HepG2 (cell line): Measurements from ENCODE around the gene COL8A2. TPM values are rescaled to one million over a fixed set of nuclear protein-coding genes. Genes with fewer than 3 reads are reported as not detected.

Experiments
- ATAC-seq: fragments of 200-7000 bp; cut with Tn5 transposase; 3 replicates; pipeline ENCODE4 v1.9.1; 2020; ENCODE audit warnings: mild to moderate bottlenecking, moderate library complexity
- BruUV-seq: library from RNA; stranded (reverse); fragments of 400-500 nt; replicated peaks from 2 replicates; lab custom pipeline; 2021; lab: Mats Ljungman, UMichigan
- CTCF ChIA-PET: fragments of 300-600 bp; formaldehyde crosslinking; extraction: SDS; loops from one replicate; lab custom pipeline; 2021; ENCODE audit warnings: low total read pairs, inconsistent platforms, low intra/inter-chr PET ratio; lab: Yijun Ruan, JAX
- POLR2A ChIA-PET: fragments of 350-600 bp; sonication (Branson Sonifier 250); formaldehyde crosslinking; loops from one replicate; lab custom pipeline; 2020; ENCODE audit warnings: antibody characterized with exemption, inconsistent platforms; lab: Yijun Ruan, JAX
- DNase-seq: peaks from one replicate; pipeline ENCODE4 v3.0.0-alpha.2; 2015; ENCODE audit warnings: low spot score
- FAIRE-seq: peaks from 3 replicates; lab custom pipeline; 2011; peaks lifted over from hg19 to GRCh38; lab: Jason Lieb, UNC
- H2AFZ ChIP-seq: one replicate; pipeline ENCODE4 v1.6.1; 2011; ENCODE audit warnings: low read length, inconsistent platforms
- H3K27ac ChIP-seq: fragments of 300-600 bp; 3 replicates; pipeline ENCODE4 v1.8.0; 2011; ENCODE audit warnings: mixed run types, mild to moderate bottlenecking, mixed read lengths, low read length, inconsistent platforms; ENCODE audit not compliant: insufficient read depth; ENCODE audit errors: extremely low read length
- H3K27me3 ChIP-seq, 2 experiments: fragments of 200-600 bp in 1 of 2; 2 replicates in 1 of 2; 3 replicates in 1 of 2; pipeline versions ENCODE4 v1.6.0 to v1.8.0; 2011; ENCODE audit warnings: low read length in 2 of 2, mild to moderate bottlenecking in 2 of 2, moderate library complexity in 2 of 2, inconsistent platforms in 1 of 2; ENCODE audit not compliant: insufficient read depth in 2 of 2, control insufficient read depth in 1 of 2
- H3K36me3 ChIP-seq, 2 experiments: fragments of 200-600 bp in 1 of 2; replicated peaks in 1 of 2; 2 replicates in 1 of 2; 3 replicates in 1 of 2; pipeline versions ENCODE4 v1.5.1 to v1.8.0; 2011; ENCODE audit warnings: low read length in 2 of 2, inconsistent platforms in 1 of 2; ENCODE audit not compliant: insufficient read depth in 2 of 2, control insufficient read depth in 1 of 2
- H3K4me1 ChIP-seq: 2 replicates; pipeline ENCODE4 v1.5.1; 2012; ENCODE audit warnings: low read length, inconsistent platforms; ENCODE audit not compliant: insufficient read depth
- H3K4me2 ChIP-seq: 2 replicates; pipeline ENCODE4 v1.6.0; 2011; ENCODE audit warnings: low read depth, low read length, inconsistent platforms
- H3K4me3 ChIP-seq, 3 experiments: fragments of 200-600 bp in 1 of 3; sonication (generic), shearing (Covaris generic) in 1 of 3; replicated peaks in 1 of 3; 2 replicates each; pipeline ENCODE4 v1.5.1; 2011 to 2016; ENCODE audit warnings: low read length in 3 of 3, inconsistent platforms in 2 of 3, low read depth in 2 of 3, mild to moderate bottlenecking in 2 of 3, control low read depth in 1 of 3, mixed read lengths in 1 of 3; ENCODE audit not compliant: insufficient read depth in 1 of 3
- H3K79me2 ChIP-seq: one replicate; pipeline ENCODE4 v1.6.1; 2011; ENCODE audit warnings: low read length, inconsistent platforms; ENCODE audit not compliant: insufficient read depth
- H3K9ac ChIP-seq: 2 replicates; pipeline ENCODE4 v1.6.0; 2011; ENCODE audit warnings: mild to moderate bottlenecking, low read depth, low read length, inconsistent platforms; ENCODE audit not compliant: insufficient read depth
- H3K9me3 ChIP-seq: 2 replicates; pipeline ENCODE4 v1.5.1; 2012; ENCODE audit warnings: mild to moderate bottlenecking, low read length
- H4K20me1 ChIP-seq: 2 replicates; pipeline ENCODE4 v1.6.0; 2011; ENCODE audit warnings: inconsistent platforms, mild to moderate bottlenecking, low read length, moderate library complexity; ENCODE audit not compliant: insufficient read depth
- EEA1 ChIP-seq: sonication (generic); formaldehyde crosslinking; IDR thresholded peaks from 2 replicates; pipeline ENCODE4 v1.5.1; 2020; ENCODE audit warnings: mild to moderate bottlenecking, missing genetic modification reagents, borderline replicate concordance
- ERF ChIP-seq: IDR thresholded peaks from 2 replicates; pipeline ENCODE4 v1.6.1; 2018; ENCODE audit warnings: missing biosample characterization, missing genetic modification reagents
- FOXK1 ChIP-seq: sonication (generic); formaldehyde crosslinking; IDR thresholded peaks from 2 replicates; pipeline ENCODE4 v1.4.0; 2020; ENCODE audit warnings: low read depth, missing genetic modification reagents, borderline replicate concordance
- MAFK ChIP-seq, 2 experiments: IDR thresholded peaks in 1 of 2; conservative IDR thresholded peaks in 1 of 2; 2 replicates each; pipeline ENCODE4 v1.6.1; 2011; ENCODE audit warnings: improper control_type of control experiment in 2 of 2, low read length in 2 of 2
- NBN ChIP-seq: fragments of 450-650 bp; conservative IDR thresholded peaks from 2 replicates; pipeline ENCODE4 v1.6.1; 2017
- SMARCE1 ChIP-seq: fragments of 450-650 bp; IDR thresholded peaks from 2 replicates; pipeline ENCODE4 v1.6.1; 2017; ENCODE audit warnings: borderline replicate concordance
- ZFAT ChIP-seq: sonication (generic); formaldehyde crosslinking; conservative IDR thresholded peaks from 2 replicates; pipeline ENCODE4 v1.8.1; 2023; ENCODE audit warnings: missing genetic modification reagents, inconsistent platforms
- ZNF337 ChIP-seq: sonication (generic); formaldehyde crosslinking; IDR thresholded peaks from 2 replicates; pipeline ENCODE4 v1.5.1; 2020; ENCODE audit warnings: missing genetic modification reagents, low read depth, mild to moderate bottlenecking, borderline replicate concordance
- in situ Hi-C: cut with HindIII; loops from 2 replicates; pipeline ENCODE4 v1.10.0; 2017; ENCODE audit warnings: low pct_unique_long_range_greater_than_20kb; ENCODE audit not compliant: extremely low pct_ligation_motif_present
- intact Hi-C: fragments of 100-400 bp; cut with micrococcal nuclease; formaldehyde crosslinking; loops from one replicate; pipeline ENCODE4 v1.10.0; 2022; ENCODE audit not compliant: unreplicated experiment
- polyA plus RNA-seq, 8 experiments: library from polyadenylated mRNA; depleted of rRNA in 3 of 8; stranded (reverse) in 7 of 8; unstranded in 1 of 8; fragments of >200 nt; fragmentation: Illumina TruSeq in 4 of 8; extraction: Trizol in 4 of 8; gene quantifications; 2 replicates each; pipeline versions ENCODE4 v1.2.1 to v1.2.3, GENCODE V29; 2011 to 2016; ENCODE audit warnings: low read depth in 4 of 8, missing spikeins in 1 of 8, mixed read lengths in 1 of 8; ENCODE audit not compliant: insufficient read depth in 1 of 8
- total RNA-seq, 5 experiments: library from RNA; depleted of rRNA; stranded (reverse); fragments of >200 nt; fragmentation: Illumina TruSeq; extraction: Trizol; gene quantifications; 2 replicates each; pipeline ENCODE4 v1.2.3, GENCODE V29; 2016; ENCODE audit warnings: low read depth in 1 of 5
- TF ChIP-seq, protein P1 (sequence below): sonication (generic); formaldehyde crosslinking; IDR thresholded peaks from 2 replicates; pipeline ENCODE4 v1.4.0; 2020; ENCODE audit warnings: mild to moderate bottlenecking, missing genetic modification reagents

The COL8A2 gene
- total and polyA plus RNA-seq, 2 of the 13 experiments (the other 11 are each of a cell fraction or from before 2014, with no cell fraction given): 0.13 to 0.24 TPM

DNA sequence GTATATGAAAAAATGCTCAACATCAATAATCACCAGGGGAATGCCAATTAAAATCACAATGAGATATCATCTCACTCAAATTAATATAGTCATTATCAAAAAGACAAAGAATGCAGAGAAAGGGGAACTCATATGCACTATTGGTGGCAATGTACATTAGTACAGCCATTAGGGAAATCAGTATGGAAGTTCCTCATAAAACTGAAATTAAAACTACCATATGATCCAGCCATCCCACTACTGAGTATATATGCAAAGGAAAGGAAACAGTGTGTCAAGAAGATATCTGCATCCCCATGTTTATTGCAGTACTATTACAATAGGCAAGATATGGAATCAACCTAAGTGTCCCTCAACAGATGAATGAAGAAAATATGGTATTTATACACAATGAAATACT is 73.2 kb downstream of the COL8A2 start:
- intact Hi-C loops: no loop called here
- POLR2A ChIA-PET: no interaction called here
- FAIRE-seq: no peak
- TF ChIP-seq ZFAT (CRISPR knock-in tag): no peak
- TF ChIP-seq MAFK (conservative IDR thresholded peaks at IDR 0.05 in 1 of 2, IDR thresholded peaks at IDR 0.05 in 1 of 2; ENCODE audit: low read length in 2 of 2): no peak
- TF ChIP-seq ERF: no peak
- no peak for TF ChIP-seq ZNF337
- TF ChIP-seq, protein P1, sequence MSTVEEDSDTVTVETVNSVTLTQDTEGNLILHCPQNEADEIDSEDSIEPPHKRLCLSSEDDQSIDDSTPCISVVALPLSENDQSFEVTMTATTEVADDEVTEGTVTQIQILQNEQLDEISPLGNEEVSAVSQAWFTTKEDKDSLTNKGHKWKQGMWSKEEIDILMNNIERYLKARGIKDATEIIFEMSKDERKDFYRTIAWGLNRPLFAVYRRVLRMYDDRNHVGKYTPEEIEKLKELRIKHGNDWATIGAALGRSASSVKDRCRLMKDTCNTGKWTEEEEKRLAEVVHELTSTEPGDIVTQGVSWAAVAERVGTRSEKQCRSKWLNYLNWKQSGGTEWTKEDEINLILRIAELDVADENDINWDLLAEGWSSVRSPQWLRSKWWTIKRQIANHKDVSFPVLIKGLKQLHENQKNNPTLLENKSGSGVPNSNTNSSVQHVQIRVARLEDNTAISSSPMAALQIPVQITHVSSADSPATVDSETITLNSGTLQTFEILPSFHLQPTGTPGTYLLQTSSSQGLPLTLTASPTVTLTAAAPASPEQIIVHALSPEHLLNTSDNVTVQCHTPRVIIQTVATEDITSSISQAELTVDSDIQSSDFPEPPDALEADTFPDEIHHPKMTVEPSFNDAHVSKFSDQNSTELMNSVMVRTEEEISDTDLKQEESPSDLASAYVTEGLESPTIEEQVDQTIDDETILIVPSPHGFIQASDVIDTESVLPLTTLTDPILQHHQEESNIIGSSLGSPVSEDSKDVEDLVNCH (CRISPR knock-in tag): no peak
- TF ChIP-seq EEA1 (CRISPR knock-in tag): no peak
- no peak for TF ChIP-seq NBN
- TF ChIP-seq SMARCE1: no peak
- no peak for TF ChIP-seq FOXK1 (CRISPR knock-in tag)
- TF ChIP-seq, all 625 proteins: peak for 0
- BruUV-seq: no TSS peak
- Histone ChIP-seq H3K27ac (no peak overlapping the region), H2AFZ (no peak overlapping the region), H3K4me3 (no peak overlapping the region), H3K4me2 (no peak overlapping the region), H3K36me3 (peaks cover 0 to 9% of the 10 kb centered on the region in 2 experiments; a peak in 4 of 5 replicates), H4K20me1 (no peaks in the 10 kb centered on the region), H3K79me2 (no peaks in the 10 kb centered on the region), H3K4me1 (no peaks in the 10 kb centered on the region), H3K27me3 (no peaks in the 10 kb centered on the region), H3K9ac (no peak overlapping the region), H3K9me3 (no peaks in the 10 kb centered on the region)
- in situ Hi-C loops: no loop called here
- ATAC-seq (no peak), DNase-seq (no peak)
- CTCF ChIA-PET: no interaction called here

Other genes starting within 250 kb of the COL8A2 start
- 18.6 and 24.6 TPM in 2 replicates for gene AGO1, start 242.0 kb downstream of the COL8A2 start, total RNA-seq (2016; rRNA removed; fragmentation: Illumina TruSeq; extraction: Trizol)
- 8.3 and 9.2 TPM in 2 replicates for gene AGO1, start 242.0 kb downstream of the COL8A2 start, polyA plus RNA-seq (2011; rRNA removed)
- gene AGO3, start 194.1 kb downstream of the COL8A2 start, total RNA-seq (2016; rRNA removed; fragmentation: Illumina TruSeq; extraction: Trizol): 21.2 and 23.8 TPM in 2 replicates
- 18.3 and 27.1 TPM in 2 replicates for gene AGO3, start 194.1 kb downstream of the COL8A2 start, polyA plus RNA-seq (2011; rRNA removed)
- gene TEKT2, start 41.1 kb downstream of the COL8A2 start, total RNA-seq (2016; rRNA removed; fragmentation: Illumina TruSeq; extraction: Trizol): 0.31 and 0.35 TPM in 2 replicates
- gene TEKT2, start 41.1 kb downstream of the COL8A2 start, polyA plus RNA-seq (2011; rRNA removed): 0.24 and 0.38 TPM in 2 replicates
- 30.6 and 31.7 TPM in 2 replicates for gene ADPRS, start 36.3 kb downstream of the COL8A2 start, total RNA-seq (2016; rRNA removed; fragmentation: Illumina TruSeq; extraction: Trizol)
- gene ADPRS, start 36.3 kb downstream of the COL8A2 start, polyA plus RNA-seq (2011; rRNA removed): 36.4 and 36.6 TPM in 2 replicates
- 62.4 and 66.7 TPM in 2 replicates for gene TRAPPC3, start 24.3 kb upstream of the COL8A2 start, total RNA-seq (2016; rRNA removed; fragmentation: Illumina TruSeq; extraction: Trizol)
- gene TRAPPC3, start 24.3 kb upstream of the COL8A2 start, polyA plus RNA-seq (2011; rRNA removed): 48.0 and 53.7 TPM in 2 replicates
- 5.5 and 7.2 TPM in 2 replicates for gene MAP7D1, start 30.9 kb upstream of the COL8A2 start, total RNA-seq (2016; rRNA removed; fragmentation: Illumina TruSeq; extraction: Trizol)
- 5.6 and 6.8 TPM in 2 replicates for gene MAP7D1, start 30.9 kb upstream of the COL8A2 start, polyA plus RNA-seq (2011; rRNA removed)
- 92.6 and 127 TPM in 2 replicates for gene THRAP3, start 99.2 kb upstream of the COL8A2 start, total RNA-seq (2016; rRNA removed; fragmentation: Illumina TruSeq; extraction: Trizol)
- 45.0 and 48.3 TPM in 2 replicates for gene THRAP3, start 99.2 kb upstream of the COL8A2 start, polyA plus RNA-seq (2011; rRNA removed)
- gene SH3D21, start 181.1 kb upstream of the COL8A2 start, total RNA-seq (2016; rRNA removed; fragmentation: Illumina TruSeq; extraction: Trizol): 1.4 and 5.1 TPM in 2 replicates
- gene SH3D21, start 181.1 kb upstream of the COL8A2 start, polyA plus RNA-seq (2011; rRNA removed): 8.6 and 8.7 TPM in 2 replicates
- gene EVA1B, start 198.4 kb upstream of the COL8A2 start, total RNA-seq (2016; rRNA removed; fragmentation: Illumina TruSeq; extraction: Trizol): 3.8 and 6.6 TPM in 2 replicates
- 3.9 and 5.8 TPM in 2 replicates for gene EVA1B, start 198.4 kb upstream of the COL8A2 start, polyA plus RNA-seq (2011; rRNA removed)